CD14-positive monocyte (primary cell): ENCODE results near the gene NUTM1. TPM values are rescaled to one million over a fixed set of nuclear protein-coding genes. Genes with fewer than 3 reads are reported as not detected.

Experiments used
- DNase-seq, 3 donors: peaks; one replicate each; pipeline ENCODE4 v3.0.0-alpha.2; 2011 to 2022
- H2AFZ ChIP-seq: 2 replicates; pipeline ENCODE4 v1.6.0; 2012; ENCODE audit warnings: mild to moderate bottlenecking, low read depth, low read length, inconsistent platforms; ENCODE audit not compliant: insufficient read depth, poor library complexity, severe bottlenecking
- H3K27ac ChIP-seq, 2 donors: 1 replicate in 1 of 2; 2 replicates in 1 of 2; pipeline ENCODE4 v1.5.1; 2012 to 2013; ENCODE audit warnings: low read length in 2 of 2, control low read depth in 1 of 2, inconsistent platforms in 1 of 2, low read depth in 1 of 2, mild to moderate bottlenecking in 1 of 2
- H3K27me3 ChIP-seq, 2 donors: one replicate each; pipeline versions ENCODE4 v1.6.0 to v1.6.1; 2011 to 2013; ENCODE audit warnings: low read length in 2 of 2; ENCODE audit not compliant: control insufficient read depth in 2 of 2, insufficient read depth in 2 of 2
- H3K36me3 ChIP-seq, 2 donors: replicated peaks in 1 of 2; 1 replicate in 1 of 2; 2 replicates in 1 of 2; pipeline versions ENCODE4 v1.5.1 to v1.6.1; 2012 to 2013; ENCODE audit warnings: low read length in 2 of 2, control low read depth in 1 of 2, inconsistent platforms in 1 of 2, mild to moderate bottlenecking in 1 of 2; ENCODE audit not compliant: insufficient read depth in 2 of 2, control insufficient read depth in 1 of 2
- H3K4me1 ChIP-seq, 2 donors: 1 replicate in 1 of 2; 2 replicates in 1 of 2; pipeline versions ENCODE4 v1.5.1 to v1.6.1; 2012 to 2013; ENCODE audit warnings: low read length in 2 of 2, control low read depth in 1 of 2, inconsistent platforms in 1 of 2, mild to moderate bottlenecking in 1 of 2, moderate library complexity in 1 of 2; ENCODE audit not compliant: insufficient read depth in 2 of 2, control insufficient read depth in 1 of 2
- H3K4me2 ChIP-seq: replicated peaks from 2 replicates; pipeline ENCODE3; 2012; ENCODE audit warnings: low read length, moderate library complexity, mild to moderate bottlenecking; ENCODE audit not compliant: poor library complexity, severe bottlenecking; ENCODE audit errors: extremely low read depth
- H3K4me3 ChIP-seq, 3 experiments: fragments of 200-600 bp in 1 of 3; sonication (generic) in 1 of 3; replicated peaks in 1 of 3; 1 replicate in 2 of 3; 2 replicates in 1 of 3; pipeline ENCODE4 v1.5.1; 2011 to 2013; ENCODE audit warnings: low read length in 3 of 3, mild to moderate bottlenecking in 3 of 3, control low read depth in 2 of 3, low read depth in 2 of 3, inconsistent platforms in 1 of 3, moderate library complexity in 1 of 3
- H3K79me2 ChIP-seq: 2 replicates; pipeline ENCODE4 v1.6.0; 2012; ENCODE audit warnings: mild to moderate bottlenecking, control low read depth, inconsistent platforms, low read length, moderate library complexity; ENCODE audit not compliant: insufficient read depth
- H3K9ac ChIP-seq: 2 replicates; pipeline ENCODE4 v1.6.0; 2017; ENCODE audit warnings: low read length, mild to moderate bottlenecking; ENCODE audit not compliant: insufficient read depth, poor library complexity, severe bottlenecking
- H3K9me3 ChIP-seq, 2 donors: replicated peaks in 1 of 2; 1 replicate in 1 of 2; 2 replicates in 1 of 2; pipeline versions ENCODE4 v1.5.1 to v1.6.1; 2012 to 2013; ENCODE audit warnings: low read length in 2 of 2, control low read depth in 1 of 2; ENCODE audit not compliant: control insufficient read depth in 1 of 2, insufficient read depth in 1 of 2
- H4K20me1 ChIP-seq: 2 replicates; pipeline ENCODE4 v1.6.0; 2012; ENCODE audit warnings: mild to moderate bottlenecking, low read length, control low read depth, moderate library complexity; ENCODE audit not compliant: insufficient read depth
- H3K27ac Mint-ChIP-seq, 7 donors: one replicate each; pipeline ENCODE4 v1.8.0; 2020; ENCODE audit warnings: mild to moderate bottlenecking in 7 of 7, mixed read lengths in 7 of 7, moderate library complexity in 6 of 7, inconsistent platforms in 2 of 7
- H3K27me3 Mint-ChIP-seq, 3 donors: one replicate each; pipeline ENCODE4 v1.8.0; 2021 to 2022; ENCODE audit warnings: low read depth in 3 of 3, mild to moderate bottlenecking in 3 of 3, mixed read lengths in 3 of 3, moderate library complexity in 3 of 3, inconsistent platforms in 1 of 3
- H3K36me3 Mint-ChIP-seq, 2 donors: one replicate each; pipeline ENCODE4 v1.8.0; 2020; ENCODE audit warnings: mixed read lengths in 2 of 2, inconsistent platforms in 1 of 2, mild to moderate bottlenecking in 1 of 2
- H3K4me1 Mint-ChIP-seq: one replicate; pipeline ENCODE4 v1.8.0; 2020; ENCODE audit warnings: mild to moderate bottlenecking, mixed read lengths
- H3K4me3 Mint-ChIP-seq, 2 donors: one replicate each; pipeline ENCODE4 v1.8.0; 2020; ENCODE audit warnings: mild to moderate bottlenecking in 2 of 2, mixed read lengths in 2 of 2, moderate library complexity in 1 of 2
- H3K9me3 Mint-ChIP-seq, 7 donors: one replicate each; pipeline ENCODE4 v1.8.0; 2020 to 2022; ENCODE audit warnings: mixed read lengths in 7 of 7, mild to moderate bottlenecking in 6 of 7, moderate library complexity in 6 of 7, inconsistent platforms in 2 of 7
- WGBS: methylation state at CpG from one replicate; pipeline ENCODE4 v1.1.5; 2013; ENCODE audit warnings: missing lambda C conversion rate; ENCODE audit not compliant: insufficient coverage; 5-methylcytosine and 5-hydroxymethylcytosine counted together
- intact Hi-C, 2 donors: fragments of 100-400 bp; cut with micrococcal nuclease; formaldehyde crosslinking; loops; one replicate each; pipeline versions ENCODE4 v1.15.0 to v1.15.1; 2023
- polyA plus RNA-seq, 3 donors: library from polyadenylated mRNA; depleted of rRNA in 1 of 3; unstranded in 2 of 3; stranded (reverse) in 1 of 3; fragments of 300-500 nt in 2 of 3; fragments of >200 nt in 1 of 3; fragmentation: Illumina TruSeq in 2 of 3; gene quantifications; 1 replicate in 2 of 3; 2 replicates in 1 of 3; pipeline ENCODE4 v1.2.3, GENCODE V29; 2012 to 2021
- TF ChIP-seq, protein P1 (sequence below): fragments of 200-600 bp; IDR thresholded peaks from one replicate; pipeline ENCODE4 v1.8.0; 2022; ENCODE audit warnings: antibody characterized with exemption, mild to moderate bottlenecking

NUTM1 gene
- polyA plus RNA-seq, 3 donors, result not detected

DNA sequence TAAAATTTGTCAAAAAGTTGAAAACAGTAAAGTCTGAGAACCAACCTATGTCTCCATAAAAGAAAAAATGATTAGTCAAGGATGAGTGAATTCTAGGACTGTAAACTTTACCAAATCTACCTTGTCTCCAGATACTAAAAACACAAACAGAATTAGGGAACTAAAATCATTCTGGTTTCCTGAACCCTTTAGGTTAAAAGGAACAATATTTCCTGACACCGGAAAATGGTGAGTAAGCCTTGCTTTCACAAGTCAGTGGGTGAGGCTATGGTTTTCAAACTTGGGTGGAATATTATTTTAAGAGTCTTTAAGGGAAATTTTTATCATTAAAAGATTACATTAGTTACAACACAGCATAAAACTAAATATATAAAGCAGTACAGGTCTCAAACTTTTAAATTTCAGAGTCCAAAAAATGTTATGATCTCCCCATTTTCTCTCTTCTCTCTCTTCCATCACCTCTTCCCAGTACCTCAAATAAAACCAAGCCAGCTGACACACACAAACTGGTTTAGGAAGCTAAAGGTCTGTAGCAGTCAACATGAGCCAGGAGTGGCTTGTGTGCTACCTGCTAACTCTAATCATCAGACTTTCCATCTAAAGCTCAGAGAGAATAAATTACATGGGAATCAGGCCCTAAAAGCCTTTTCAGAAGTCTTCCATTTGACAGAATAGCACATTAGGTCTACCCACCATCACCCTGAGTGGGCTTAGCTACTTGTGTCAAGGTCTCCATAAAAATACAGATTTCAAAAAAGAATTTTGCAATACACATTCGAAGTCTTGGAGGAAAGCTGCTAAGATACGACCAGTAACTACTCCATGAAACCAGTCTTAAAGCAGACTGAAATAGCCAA lies 7.7 kb upstream of the NUTM1 start:
- Mint-ChIP-seq H3K4me1 (peaks cover 47% of the 10 kb centered on the region), H3K4me3 (peak overlapping the region; percentile 93 to 98), H3K9me3 (peaks cover 0 to 3% (median 0%) of the 10 kb centered on the region in 7 donors), H3K36me3 (peaks cover 26 to 34% of the 10 kb centered on the region in 2 donors), H3K27me3 (peaks cover 0 to 2% (median 2%) of the 10 kb centered on the region in 3 donors), H3K27ac (peak overlapping the region; percentile 94 to 99 (median 97))
- no peaks in the 10 kb centered on the region for H3K27me3 ChIP-seq
- peak; percentile 72 to 94 (median 90) for DNase-seq
- peaks cover 47 to 61% of the 10 kb centered on the region in 2 donors for H3K4me1 ChIP-seq
- H3K79me2 ChIP-seq, result peaks cover 90% of the 10 kb centered on the region
- peaks cover 10 to 29% of the 10 kb centered on the region in 2 donors for H3K36me3 ChIP-seq
- peak overlapping the region; percentile 90 to 98 for H3K27ac ChIP-seq
- peaks cover 12% of the 10 kb centered on the region for H4K20me1 ChIP-seq
- WGBS, result 0% methylated on average over 2 of the region's 3 CpGs
- H3K9me3 ChIP-seq, result no peaks in the 10 kb centered on the region
- TF ChIP-seq, protein P1, sequence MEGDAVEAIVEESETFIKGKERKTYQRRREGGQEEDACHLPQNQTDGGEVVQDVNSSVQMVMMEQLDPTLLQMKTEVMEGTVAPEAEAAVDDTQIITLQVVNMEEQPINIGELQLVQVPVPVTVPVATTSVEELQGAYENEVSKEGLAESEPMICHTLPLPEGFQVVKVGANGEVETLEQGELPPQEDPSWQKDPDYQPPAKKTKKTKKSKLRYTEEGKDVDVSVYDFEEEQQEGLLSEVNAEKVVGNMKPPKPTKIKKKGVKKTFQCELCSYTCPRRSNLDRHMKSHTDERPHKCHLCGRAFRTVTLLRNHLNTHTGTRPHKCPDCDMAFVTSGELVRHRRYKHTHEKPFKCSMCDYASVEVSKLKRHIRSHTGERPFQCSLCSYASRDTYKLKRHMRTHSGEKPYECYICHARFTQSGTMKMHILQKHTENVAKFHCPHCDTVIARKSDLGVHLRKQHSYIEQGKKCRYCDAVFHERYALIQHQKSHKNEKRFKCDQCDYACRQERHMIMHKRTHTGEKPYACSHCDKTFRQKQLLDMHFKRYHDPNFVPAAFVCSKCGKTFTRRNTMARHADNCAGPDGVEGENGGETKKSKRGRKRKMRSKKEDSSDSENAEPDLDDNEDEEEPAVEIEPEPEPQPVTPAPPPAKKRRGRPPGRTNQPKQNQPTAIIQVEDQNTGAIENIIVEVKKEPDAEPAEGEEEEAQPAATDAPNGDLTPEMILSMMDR, result no peak
- H3K4me2 ChIP-seq, result peak overlapping the region; percentile 92
- H3K4me3 ChIP-seq, result peak overlapping the region; percentile 75 to 99 (median 93)
- intact Hi-C loops, result loop anchor here (5.0 to 10.0 kb wide), 4 partner anchors 111 to 649 kb away; partner anchors contain the start of genes EMC4 (in 1 of the 2), EMC7 (in 1 of the 2), PGBD4 (in 1 of the 2) and ZNF770 (in 1 of the 2)
- peak overlapping the region; percentile 96 for H3K9ac ChIP-seq
- no peak overlapping the region for H2AFZ ChIP-seq

- H3K36me3 Mint-ChIP-seq, result peaks cover 23 to 36% of the 10 kb centered on the region in 2 donors
- H3K27me3 Mint-ChIP-seq, result peaks cover 0 to 2% (median 0%) of the 10 kb centered on the region in 3 donors
- Histone ChIP-seq H4K20me1 (peaks cover 19% of the 10 kb centered on the region), H3K4me1 (peaks cover 54 to 68% of the 10 kb centered on the region in 2 donors), H3K36me3 (peaks cover 10 to 39% of the 10 kb centered on the region in 2 donors), H3K9ac (peak overlapping the region; percentile 96), H3K27me3 (no peaks in the 10 kb centered on the region), H3K4me3 (peak overlapping the region; percentile 75 to 99 (median 93)), H3K27ac (peak overlapping the region; percentile 90 to 98), H3K4me2 (peak overlapping the region; percentile 92), H2AFZ (peak overlapping the region; percentile 76), H3K9me3 (no peaks in the 10 kb centered on the region), H3K79me2 (peaks cover 90% of the 10 kb centered on the region)
- peaks cover 0 to 3% (median 0%) of the 10 kb centered on the region in 7 donors for H3K9me3 Mint-ChIP-seq
- intact Hi-C loops, result loop anchor here (5.0 to 10.0 kb wide), 4 partner anchors 112 to 648 kb away; partner anchors contain the start of genes EMC4 (in 1 of the 2), EMC7 (in 1 of the 2), PGBD4 (in 1 of the 2) and ZNF770 (in 1 of the 2)
- TF ChIP-seq, protein P1, result no peak
- WGBS, result 60% methylated on average over 11 of the region's 16 CpGs
- peak overlapping the region; percentile 94 to 99 (median 97) for H3K27ac Mint-ChIP-seq
- peak; percentile 34 to 44 (median 38) for DNase-seq
- peaks cover 51% of the 10 kb centered on the region for H3K4me1 Mint-ChIP-seq
- peak overlapping the region; percentile 93 to 98 for H3K4me3 Mint-ChIP-seq
Measured at GRCh38 chr15:34336231-34336990, 6.7 kb upstream of the NUTM1 start.
